NCI-H2107 treated with DMSO at 0.1 percent for 48 hours (cell line): ENCODE results near the gene KIF3C.
"Not testable (repeated sequence)": the region's sequence is repeated elsewhere in the genome, so short reads cannot be mapped to it uniquely, and the experiment has no call there.

Experiments used
- DNase-seq: peaks from one replicate; lab custom pipeline; 2025; ENCODE audit not compliant: unreplicated experiment; lab: John Stamatoyannopoulos, UW

Gene KIF3C

GRCh38 chr2:25917832-25918231 is 64.5 kb downstream of the KIF3C start:
- no peak for DNase-seq

DNA sequence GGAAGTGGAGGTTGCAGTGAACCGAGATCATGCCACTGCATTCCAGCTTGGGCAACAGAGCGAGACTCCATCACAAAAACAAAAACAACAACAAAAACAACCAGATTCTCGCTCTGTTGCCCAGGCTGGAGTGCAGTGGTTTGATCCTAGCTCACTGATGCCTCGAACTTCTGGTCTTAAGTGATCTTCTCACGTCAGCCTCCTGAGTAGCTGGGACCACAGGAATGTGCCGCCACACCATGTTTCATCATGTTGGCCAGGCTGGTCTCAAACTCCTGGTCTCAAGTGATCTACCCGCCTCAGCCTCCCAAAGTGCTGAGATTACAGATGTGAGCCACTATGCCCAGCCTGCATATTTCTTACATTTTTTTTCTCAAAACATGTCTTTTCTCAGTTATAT is 64.9 kb downstream of the KIF3C start:
- not testable (repeated sequence) for DNase-seq

- not testable (repeated sequence) for DNase-seq
Observed at GRCh38 chr2:25915944-25916772, 66.1 kb downstream of the KIF3C start.

GRCh38 chr2:25915411-25915810 is 66.9 kb downstream of the KIF3C start:
- DNase-seq, result not testable (repeated sequence)

DNA sequence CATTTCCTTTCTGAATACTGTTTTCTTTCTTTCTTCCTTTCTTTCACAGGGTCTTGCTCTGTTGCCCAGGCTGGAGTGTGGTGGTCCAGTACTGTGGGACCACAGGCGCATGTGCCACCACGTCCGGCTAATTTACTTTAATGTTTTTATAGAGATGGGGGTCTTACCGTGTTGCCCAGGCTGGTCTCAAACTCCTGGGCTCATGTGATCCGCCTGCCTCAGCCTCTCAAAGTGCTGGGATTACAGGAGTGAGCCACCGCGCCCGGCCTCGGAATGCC is 68.7 kb downstream of the KIF3C start:
- not testable (repeated sequence) for DNase-seq

- DNase-seq, result peak; percentile 68
Observed at GRCh38 chr2:25912851-25913695, 69.2 kb downstream of the KIF3C start.

DNA sequence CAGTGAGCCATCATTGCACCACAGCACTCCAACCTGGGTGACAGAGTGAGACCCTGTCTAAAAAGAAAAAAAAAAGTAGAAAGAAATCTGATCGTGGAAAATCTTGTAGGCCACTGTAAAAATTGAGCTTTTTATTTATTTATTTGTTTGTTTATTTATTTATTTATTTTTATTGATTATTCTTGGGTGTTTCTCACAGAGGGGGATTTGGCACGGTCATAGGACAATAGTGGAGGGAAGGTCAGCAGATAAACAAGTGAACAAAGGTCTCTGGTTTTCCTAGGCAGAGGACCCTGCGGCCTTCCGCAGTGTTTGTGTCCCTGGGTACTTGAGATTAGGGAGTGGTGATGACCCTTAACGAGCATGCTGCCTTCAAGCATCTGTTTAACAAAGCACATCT is 72.7 kb downstream of the KIF3C start:
- not testable (repeated sequence) for DNase-seq

- no peak for DNase-seq
Observed at GRCh38 chr2:25905126-25905525, 77.2 kb downstream of the KIF3C start.

DNA sequence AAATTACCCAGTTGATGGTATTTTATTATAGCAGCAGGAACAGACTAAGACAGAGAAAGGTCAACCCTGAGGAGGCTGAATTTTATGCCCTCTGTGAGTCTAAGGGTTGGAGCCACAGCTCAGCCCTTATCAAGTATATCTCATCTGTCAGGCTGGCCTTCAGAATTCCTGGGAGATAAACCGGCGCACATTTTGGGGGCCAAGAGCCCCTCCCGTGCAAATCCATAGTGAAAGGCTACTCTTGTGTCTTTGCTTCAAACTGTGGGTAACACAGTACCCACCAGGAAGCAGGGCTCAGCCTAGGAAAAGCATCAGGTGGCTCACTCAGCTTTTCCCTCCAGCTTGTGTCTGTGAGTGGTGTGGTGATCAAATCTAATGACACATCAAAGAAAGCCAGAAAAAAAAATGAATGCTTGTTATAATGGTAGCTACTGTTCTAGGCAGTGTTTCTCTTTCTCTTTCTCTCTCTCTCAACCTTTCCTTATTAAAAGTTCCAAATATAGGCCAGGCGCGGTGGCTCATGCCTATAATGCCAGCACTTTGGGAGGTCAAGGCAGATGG is 79.0 kb downstream of the KIF3C start:
- DNase-seq, result no peak

DNA sequence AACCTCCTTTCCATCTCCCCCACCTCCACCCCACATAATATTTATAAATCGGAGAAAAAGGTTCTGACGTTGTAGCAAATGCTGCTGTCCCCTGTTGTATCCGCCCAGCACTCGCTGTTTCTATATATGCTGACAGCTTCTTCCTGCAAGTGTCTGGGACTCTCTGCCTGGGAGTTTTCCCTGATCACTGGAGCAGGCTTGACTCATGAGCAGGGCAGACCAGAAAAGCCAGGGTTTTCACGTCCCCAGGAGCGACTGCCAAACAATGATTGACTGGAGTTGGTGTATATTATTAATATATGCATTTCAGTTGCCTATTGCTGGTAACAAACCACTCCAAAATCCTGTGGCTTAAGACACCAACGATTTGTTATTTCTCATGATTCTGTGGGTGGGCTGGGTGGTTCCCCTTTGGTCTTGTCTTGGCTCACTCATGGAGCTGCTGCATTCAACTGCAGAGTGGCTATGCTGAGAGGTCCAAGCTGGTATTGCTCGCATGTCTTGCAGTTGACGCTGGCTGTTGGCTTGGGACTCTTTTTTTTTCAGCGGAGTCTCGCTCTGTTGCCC is 82.8 kb downstream of the KIF3C start:
- DNase-seq, result no peak

- DNase-seq, result no peak
Observed at GRCh38 chr2:25897506-25897905, 84.8 kb downstream of the KIF3C start.

DNA sequence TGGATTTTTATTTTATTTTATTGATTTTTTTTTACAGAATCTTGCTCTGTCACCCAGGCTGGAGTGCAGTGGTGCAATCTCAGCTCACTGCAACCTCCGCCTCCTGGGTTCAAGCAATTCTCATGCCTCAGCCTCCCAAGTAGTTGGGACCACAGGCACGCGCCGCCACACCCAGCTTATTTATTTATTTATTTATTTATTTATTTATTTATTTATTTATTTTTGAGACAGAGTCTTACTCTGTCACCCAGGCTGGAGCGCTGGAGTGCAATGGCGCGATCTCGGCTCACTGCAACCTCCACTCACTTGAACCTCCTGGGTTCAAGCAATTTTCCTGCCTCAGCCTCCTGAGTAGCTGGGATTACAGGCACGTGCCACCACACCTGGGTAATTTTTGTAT is 86.0 kb downstream of the KIF3C start:
- DNase-seq, result not testable (repeated sequence)

DNA sequence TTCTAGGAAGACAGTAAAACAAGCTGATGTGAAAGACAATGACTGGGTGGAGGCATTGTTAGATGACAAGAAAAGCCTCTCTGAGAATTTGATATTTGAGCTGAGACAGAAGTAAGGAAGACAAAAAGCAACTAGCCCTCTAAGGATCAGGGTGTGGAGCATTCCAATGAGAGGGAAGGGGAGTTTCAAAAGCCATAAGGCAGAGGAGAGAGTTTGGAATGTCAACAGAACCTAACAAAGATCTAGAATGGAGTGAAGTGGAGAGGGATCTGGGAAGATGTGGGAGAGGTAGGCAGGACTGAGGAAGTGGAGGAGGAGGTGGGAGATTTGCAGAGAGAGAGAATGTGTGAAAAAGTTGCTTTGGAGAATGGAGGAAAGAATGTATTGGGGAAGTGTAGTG is 86.7 kb downstream of the KIF3C start:
- DNase-seq, result no peak

DNA sequence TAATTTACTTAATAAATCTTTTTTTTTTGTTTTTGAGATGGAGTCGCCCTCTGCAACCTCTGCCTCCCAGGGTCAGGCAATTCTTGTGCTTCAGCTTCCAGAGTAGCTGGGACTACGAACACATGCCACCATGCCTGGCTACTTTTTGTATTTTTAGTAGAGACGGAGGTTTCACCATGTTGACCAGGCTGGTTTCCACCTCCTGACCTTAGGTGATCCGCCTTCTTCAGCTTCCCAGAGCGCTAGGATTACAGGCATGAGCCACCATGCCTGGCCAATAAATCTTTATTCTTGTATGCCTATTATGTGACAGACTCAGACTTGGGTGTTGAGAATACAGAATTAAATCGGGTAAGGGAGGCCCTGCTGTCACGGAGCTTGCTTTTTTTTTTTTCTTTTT is 87.3 kb downstream of the KIF3C start:
- DNase-seq, result no peak

GRCh38 chr2:25894135-25894830 is 88.0 kb downstream of the KIF3C start:
- DNase-seq, result no peak

DNA sequence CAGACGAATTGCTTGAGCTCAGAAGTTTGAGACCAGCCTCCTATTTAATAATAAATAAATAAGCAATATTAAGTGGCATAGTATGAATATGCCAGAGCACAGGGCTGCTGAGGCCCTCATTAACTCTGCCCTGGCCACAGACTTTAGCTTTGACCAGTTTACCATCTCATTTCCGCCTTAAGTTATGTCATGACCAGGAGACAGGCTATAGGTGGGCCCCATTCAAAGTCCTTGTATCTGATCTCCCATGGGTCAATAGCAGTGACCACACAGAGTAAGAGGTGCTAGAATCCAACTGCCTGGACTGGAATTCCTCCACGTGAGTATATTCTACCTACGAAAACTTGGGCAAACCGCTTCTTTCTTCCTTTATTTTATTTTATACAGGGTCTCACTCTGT is 90.6 kb downstream of the KIF3C start:
- DNase-seq, result no peak

GRCh38 chr2:25887624-25888242 is 94.6 kb downstream of the KIF3C start:
- no peak for DNase-seq

DNA sequence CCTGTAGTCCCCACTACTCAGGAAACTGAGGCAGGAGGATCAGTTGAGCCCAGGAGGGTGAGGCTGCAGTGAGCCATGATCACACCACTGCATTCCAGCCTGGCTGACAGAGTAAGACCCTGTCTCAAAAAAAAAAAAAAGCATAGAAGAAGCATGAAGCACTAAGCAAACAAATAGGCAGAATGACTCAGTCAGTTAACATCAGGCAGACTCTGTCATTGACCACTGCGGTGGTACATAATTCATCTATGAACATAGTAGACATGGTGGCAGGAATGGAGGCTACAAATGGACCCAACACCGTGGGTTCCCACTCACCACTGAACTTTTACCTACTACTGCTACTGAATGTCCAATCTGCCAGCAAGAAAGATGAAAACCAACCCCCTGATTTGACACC is 96.4 kb downstream of the KIF3C start:
- no peak for DNase-seq

- DNase-seq, result no peak
Observed at GRCh38 chr2:25881764-25882163, 100.5 kb downstream of the KIF3C start.

GRCh38 chr2:25879133-25879730 is 103.1 kb downstream of the KIF3C start:
- DNase-seq, result no peak
